Stimulated activated CD8-positive, alpha-beta memory T cell treated with anti-CD3 and anti-CD28 coated beads, Interleukin-15, amount 100 ng/mL, for 1 hour (primary cell): ENCODE data around the gene SERPINA6.
"Not testable (repeated sequence)": the region's sequence is repeated elsewhere in the genome, so short reads cannot be mapped to it uniquely, and the experiment has no call there.

Experiments
- DNase-seq: peaks from one replicate; pipeline ENCODE4 v3.0.0-alpha.2; 2020; ENCODE audit warnings: low read depth

SERPINA6 gene

GRCh38 chr14:94291906-94292525, 31.1 kb downstream of the SERPINA6 start:
- DNase-seq = no peak

DNA sequence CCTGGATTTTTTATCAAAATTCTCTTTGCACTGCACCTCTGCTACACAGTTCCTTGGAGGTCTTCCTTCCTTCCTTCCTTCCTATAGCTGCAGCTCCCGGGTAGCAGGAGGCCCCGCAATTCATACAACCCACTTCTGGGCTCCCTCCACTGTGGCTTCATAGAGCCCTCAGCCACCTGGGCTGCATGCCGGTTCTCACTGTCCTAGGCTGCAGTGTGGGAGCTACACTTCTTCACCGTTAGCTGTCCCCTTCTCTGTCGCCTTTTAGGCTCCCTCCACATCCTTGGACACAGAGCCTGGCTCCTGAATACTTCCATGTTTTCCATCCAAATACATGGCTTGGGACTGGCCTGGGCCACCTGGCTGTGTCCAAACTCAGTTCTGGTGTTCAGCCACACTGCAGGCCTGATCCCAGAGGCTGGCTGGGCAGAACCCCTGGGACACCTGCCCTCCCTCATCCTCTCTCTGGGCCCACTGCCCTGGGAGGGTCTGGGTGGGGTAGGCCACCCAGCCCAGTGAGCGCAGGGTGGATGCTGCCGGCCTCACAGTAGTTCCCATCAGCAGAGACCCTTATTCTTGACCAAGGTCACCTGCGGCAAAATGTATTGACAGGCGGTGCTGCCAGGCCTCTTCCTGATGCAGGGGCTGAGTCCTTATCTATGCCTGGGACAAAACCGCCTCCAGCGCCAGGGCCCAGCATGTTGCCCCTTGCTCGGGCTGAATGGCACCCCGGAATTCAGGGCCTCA, 31.8 kb downstream of the SERPINA6 start:
- no peak for DNase-seq

DNA sequence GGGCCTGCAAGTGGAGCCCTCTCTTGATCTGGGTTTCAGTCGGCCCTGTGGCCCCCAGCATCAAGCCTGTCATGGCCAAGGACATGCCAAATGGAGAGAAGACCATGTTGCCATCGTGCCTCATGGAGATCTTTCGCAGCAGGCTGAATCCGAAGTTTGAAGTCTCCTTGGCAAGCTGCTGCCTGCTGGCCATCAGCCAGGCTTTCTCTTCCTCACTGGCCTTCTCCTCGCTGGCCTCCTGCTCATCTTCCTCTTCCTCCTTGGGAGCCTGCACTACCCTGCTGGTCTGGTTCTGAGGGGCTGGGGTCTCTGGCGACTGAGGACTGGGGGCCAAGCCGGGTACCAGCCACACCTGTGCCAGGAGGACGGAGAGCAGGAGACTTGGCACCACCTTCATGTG, 32.9 kb downstream of the SERPINA6 start:
- no peak for DNase-seq

DNA sequence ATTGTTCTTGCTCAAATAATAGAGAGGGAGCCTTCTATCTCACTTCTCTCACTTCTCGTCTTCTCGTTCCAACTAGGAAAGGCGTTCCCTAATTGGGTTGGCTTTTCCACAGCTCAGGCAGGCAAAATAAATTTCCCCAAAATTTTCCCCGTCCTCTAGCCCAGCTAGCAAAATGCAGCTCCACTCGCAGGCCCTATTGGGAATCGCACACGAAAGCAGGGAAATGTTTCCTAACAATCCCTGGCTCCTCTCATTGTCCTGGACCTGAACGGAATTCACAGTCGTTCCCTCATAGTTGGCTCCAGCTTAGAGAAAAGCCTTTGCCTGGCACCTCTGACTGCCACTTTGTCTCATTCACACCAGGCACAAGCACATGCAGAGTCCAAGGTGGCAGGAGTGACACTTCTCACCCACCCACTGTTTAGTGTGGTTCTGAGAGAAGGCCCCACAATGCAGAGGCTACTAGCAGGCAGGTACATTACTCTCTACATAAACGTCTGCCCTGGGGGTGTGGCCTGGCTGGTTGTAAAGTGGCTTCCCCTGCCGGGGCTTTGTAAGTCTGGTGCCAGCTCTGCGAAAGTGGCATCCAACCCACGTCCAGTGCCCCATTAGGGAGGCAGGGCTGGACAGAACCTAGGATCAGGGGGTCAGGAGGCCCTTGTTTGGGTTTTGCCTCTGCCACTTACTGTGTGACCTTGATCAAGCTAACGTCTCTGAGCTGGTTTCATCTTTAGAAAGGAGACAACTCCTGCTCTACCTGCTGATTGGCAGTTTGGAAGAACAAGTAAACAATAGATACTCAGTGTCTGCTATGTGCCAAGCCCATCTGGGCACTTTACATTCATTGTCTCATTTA, 34.3 kb downstream of the SERPINA6 start:
- no peak for DNase-seq

DNA sequence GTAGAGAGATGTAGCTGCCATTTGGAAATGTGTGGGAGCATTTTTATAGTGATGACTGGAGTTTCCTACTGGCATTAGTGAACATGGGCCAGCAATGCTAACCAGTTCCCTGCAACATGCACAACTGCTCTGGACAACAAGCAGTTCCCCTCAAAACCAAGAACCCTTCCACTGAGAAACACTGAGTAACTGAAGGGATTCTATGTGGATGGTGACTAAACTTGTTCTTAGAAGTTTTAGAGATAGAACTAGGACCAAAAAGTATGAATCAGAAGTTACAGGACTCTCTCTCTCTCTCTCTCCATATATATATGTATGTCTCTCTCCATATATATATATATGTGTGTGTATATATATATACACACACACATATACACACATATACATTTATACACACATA, 38.0 kb downstream of the SERPINA6 start:
- no peak for DNase-seq

DNA sequence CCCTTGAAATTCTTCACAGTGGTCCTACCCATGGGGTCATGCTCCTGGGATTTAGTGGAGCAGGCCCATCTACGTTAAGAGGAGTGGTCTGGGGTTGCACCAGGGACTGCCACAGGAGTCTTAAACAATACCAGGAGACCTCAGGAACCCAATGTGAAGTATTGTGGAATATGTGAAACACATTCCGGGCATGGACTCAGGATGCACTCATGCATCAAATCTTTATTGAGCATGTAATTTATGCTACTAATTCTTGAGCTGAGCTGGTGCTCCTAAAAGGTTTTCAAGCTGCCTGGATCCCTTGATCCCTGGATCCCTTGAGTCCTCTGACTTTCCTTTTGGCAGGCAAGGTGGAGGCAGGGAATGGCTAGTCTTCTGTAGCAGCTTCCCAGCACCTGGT, 38.9 kb downstream of the SERPINA6 start:
- no peak for DNase-seq

DNA sequence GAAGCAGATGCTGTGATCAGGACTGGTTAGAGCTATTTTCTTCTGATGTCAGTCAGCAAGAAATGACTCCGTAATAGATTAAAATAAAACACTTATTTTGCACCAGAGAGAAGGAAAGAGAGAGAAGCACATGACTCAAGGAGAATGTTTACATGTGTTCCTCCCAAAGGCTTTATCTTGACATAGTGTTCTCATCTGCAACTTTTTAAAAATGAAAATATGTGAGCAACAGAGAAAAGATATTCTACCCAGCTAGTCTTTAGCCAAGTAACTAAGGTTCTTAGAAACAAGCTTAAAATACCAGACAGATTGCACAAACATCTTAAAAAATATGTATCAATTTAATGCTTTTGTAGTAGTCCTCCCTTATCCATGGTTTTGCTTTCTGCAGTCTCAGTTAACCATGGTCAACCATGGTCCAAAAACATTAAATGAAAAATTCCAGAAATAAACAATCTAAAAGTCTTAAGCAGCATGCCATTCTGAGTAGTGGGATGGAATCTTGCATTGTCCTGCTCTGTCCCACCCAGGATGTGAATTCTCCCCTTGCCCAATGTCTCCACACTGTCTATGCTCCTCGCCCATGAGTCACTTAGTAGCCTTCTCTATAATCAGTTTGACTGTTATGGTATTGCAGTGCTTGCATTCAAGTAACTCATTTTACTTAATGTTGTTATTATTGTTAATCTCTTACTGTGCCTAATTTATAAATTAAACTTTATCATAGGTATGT, 40.0 kb downstream of the SERPINA6 start:
- no peak for DNase-seq

- no peak for DNase-seq
These were observed 44.4 kb downstream of the SERPINA6 start for GRCh38 chr14:94278731-94279130.

DNA sequence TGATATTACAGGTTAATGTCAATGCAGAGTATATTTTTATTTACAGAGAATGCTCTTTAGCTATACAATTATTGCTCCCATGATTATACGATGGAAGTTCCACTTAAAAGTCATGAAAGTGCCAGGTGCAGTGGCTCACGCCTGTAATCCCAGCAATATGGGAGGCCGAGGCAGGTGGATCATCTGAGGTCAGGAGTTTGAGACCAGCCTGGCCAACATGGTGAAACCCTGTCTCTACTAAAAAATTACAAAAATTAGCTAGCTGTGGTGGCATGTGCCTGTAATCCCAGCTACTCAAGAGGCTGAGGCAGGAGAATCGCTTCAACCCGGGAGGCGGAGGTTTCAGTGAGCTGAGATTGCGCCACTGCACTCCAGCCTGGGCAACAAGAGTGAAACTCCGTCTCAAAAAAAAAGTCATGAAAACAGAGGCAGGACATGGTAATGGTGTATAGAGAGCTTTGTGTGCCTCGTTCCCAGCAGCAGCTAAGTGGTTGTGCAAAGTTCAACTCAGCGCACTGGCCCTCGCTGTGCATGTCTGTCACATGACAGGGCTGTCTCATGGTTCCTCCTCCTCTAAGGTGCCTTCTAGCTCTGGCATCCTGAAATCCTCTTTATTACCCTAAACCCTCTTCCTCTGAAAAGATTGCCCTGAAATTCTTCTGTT, 46.1 kb downstream of the SERPINA6 start:
- DNase-seq = not testable (repeated sequence)

DNA sequence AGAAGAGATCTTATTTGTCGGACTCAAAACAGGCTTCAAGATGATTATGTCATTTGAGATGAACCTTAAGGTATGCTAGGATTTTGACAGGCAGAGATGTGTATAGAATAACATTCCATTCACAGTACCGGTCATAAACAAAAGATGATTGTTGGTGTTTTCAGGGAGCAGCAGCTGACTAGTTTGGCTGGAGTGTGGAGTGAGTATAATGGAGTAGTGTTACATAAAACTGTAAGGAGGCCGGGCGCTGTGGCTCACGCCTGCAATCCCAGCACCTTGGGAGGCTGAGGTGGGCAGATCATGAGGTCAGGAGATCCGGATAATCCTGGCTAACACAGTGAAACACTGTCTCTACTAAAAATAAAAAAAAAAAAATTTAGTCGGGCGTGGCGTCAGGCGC, 54.0 kb downstream of the SERPINA6 start:
- DNase-seq = no peak

- not testable (repeated sequence) for DNase-seq
These were observed 54.6 kb downstream of the SERPINA6 start for GRCh38 chr14:94268582-94268981.

DNA sequence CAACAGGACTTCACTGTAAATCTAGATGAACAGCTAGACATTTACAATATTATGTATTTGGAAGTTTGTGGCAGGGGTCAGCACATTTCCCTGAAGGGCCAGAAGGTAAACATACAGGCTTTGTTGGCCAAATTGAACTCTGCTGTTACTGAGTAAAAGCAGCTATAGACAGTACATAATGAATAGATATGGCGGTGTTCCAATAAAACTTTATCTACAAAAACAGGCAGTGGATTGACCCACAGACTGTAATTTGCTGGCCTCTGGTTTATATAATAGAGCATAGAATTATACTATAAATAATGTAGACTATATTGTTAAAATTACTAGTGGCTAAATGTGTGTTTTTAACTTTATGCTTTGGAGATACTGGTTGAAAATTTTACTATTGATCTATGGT, 55.8 kb downstream of the SERPINA6 start:
- no peak for DNase-seq

- not testable (repeated sequence) for DNase-seq
These were observed 58.9 kb downstream of the SERPINA6 start for GRCh38 chr14:94264195-94264594.
